ENCODE measurements around the gene MAEL.

The MAEL gene

GRCh38 chr1:166950156-166950555 lies 38.9 kb upstream of the MAEL start:
- TF ChIP-seq, protein P1, sequence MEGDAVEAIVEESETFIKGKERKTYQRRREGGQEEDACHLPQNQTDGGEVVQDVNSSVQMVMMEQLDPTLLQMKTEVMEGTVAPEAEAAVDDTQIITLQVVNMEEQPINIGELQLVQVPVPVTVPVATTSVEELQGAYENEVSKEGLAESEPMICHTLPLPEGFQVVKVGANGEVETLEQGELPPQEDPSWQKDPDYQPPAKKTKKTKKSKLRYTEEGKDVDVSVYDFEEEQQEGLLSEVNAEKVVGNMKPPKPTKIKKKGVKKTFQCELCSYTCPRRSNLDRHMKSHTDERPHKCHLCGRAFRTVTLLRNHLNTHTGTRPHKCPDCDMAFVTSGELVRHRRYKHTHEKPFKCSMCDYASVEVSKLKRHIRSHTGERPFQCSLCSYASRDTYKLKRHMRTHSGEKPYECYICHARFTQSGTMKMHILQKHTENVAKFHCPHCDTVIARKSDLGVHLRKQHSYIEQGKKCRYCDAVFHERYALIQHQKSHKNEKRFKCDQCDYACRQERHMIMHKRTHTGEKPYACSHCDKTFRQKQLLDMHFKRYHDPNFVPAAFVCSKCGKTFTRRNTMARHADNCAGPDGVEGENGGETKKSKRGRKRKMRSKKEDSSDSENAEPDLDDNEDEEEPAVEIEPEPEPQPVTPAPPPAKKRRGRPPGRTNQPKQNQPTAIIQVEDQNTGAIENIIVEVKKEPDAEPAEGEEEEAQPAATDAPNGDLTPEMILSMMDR (IDR thresholded peaks at IDR 0.05; ENCODE audit: insufficient read depth, low read length, missing control alignments) = no peak
- H3K4me3 ChIP-seq (ENCODE audit: low read depth, low read length) = no peak overlapping the region
- no peak for DNase-seq (ENCODE audit: low read depth, low spot score)
- ChIA-PET POLR2A (no interaction called here), CTCF (no interaction called here)

- CTCF ChIA-PET = no interaction called here
- H3K4me3 ChIP-seq (ENCODE audit: low read depth, low read length) = no peak overlapping the region
- TF ChIP-seq, protein P1 (IDR thresholded peaks at IDR 0.05; ENCODE audit: insufficient read depth, low read length, missing control alignments) = no peak
- no peak for DNase-seq (ENCODE audit: low read depth, low spot score)
- POLR2A ChIA-PET = no interaction called here
These were observed 38.0 kb upstream of the MAEL start for GRCh38 chr1:166951050-166951449.

DNA sequence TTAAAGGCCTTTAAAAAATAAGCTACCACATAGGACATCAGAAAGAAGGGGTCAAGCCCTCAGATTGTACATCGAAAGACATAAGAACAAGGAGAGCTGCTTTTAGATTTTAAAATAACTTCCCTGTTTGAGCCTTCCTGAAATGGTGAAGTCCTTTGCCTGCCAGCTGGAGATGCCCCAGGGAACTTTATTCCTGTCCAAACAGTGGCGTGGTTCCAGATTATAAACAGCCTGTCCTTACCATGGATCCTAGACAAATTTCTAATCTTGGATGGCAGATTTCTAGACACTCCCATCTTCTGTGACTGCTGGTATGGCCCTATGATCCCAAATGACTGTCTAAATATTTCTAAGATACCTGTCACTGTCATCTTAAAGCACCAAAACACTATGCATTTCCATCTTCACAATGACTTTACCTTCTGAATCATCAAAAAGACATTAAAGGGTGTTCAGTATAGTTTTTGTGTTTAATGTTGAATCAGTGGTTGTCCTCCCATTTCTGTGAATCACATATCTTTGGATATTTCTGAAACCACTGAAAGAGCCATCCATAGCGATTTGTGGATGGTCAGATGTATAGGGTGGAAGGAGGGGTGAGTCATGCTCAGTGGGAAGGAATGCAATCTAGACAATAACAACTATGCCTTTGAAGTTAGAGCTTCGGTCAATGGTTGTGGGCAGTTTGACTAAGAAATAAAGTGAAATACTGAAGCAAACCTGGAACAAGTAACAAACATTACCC lies 36.9 kb upstream of the MAEL start:
- ChIA-PET CTCF (no interaction called here), POLR2A (no interaction called here)
- TF ChIP-seq, protein P1 (IDR thresholded peaks at IDR 0.05; ENCODE audit: insufficient read depth, low read length, missing control alignments) = no peak
- H3K4me3 ChIP-seq (ENCODE audit: low read depth, low read length) = no peak overlapping the region
- no peak for DNase-seq (ENCODE audit: low read depth, low spot score)

GRCh38 chr1:166953491-166953890 lies 35.6 kb upstream of the MAEL start:
- TF ChIP-seq, protein P1 (IDR thresholded peaks at IDR 0.05; ENCODE audit: insufficient read depth, low read length, missing control alignments) = no peak
- H3K4me3 ChIP-seq (ENCODE audit: low read depth, low read length) = no peak overlapping the region
- POLR2A ChIA-PET = no interaction called here
- no peak for DNase-seq (ENCODE audit: low read depth, low spot score)
- CTCF ChIA-PET = no interaction called here

- TF ChIP-seq, protein P1 (IDR thresholded peaks at IDR 0.05; ENCODE audit: insufficient read depth, low read length, missing control alignments) = no peak
- no peak for DNase-seq (ENCODE audit: low read depth, low spot score)
- CTCF ChIA-PET = no interaction called here
- POLR2A ChIA-PET = no interaction called here
- no peak overlapping the region for H3K4me3 ChIP-seq (ENCODE audit: low read depth, low read length)
These were observed 32.8 kb upstream of the MAEL start for GRCh38 chr1:166956057-166956850.

GRCh38 chr1:166956872-166957271 lies 32.2 kb upstream of the MAEL start:
- no peak overlapping the region for H3K4me3 ChIP-seq (ENCODE audit: low read depth, low read length)
- POLR2A ChIA-PET = no interaction called here
- TF ChIP-seq, protein P1 (IDR thresholded peaks at IDR 0.05; ENCODE audit: insufficient read depth, low read length, missing control alignments) = no peak
- DNase-seq (ENCODE audit: low read depth, low spot score) = no peak
- CTCF ChIA-PET = no interaction called here
